ENCODE results near the gene FMNL1.

Gene FMNL1

DNA sequence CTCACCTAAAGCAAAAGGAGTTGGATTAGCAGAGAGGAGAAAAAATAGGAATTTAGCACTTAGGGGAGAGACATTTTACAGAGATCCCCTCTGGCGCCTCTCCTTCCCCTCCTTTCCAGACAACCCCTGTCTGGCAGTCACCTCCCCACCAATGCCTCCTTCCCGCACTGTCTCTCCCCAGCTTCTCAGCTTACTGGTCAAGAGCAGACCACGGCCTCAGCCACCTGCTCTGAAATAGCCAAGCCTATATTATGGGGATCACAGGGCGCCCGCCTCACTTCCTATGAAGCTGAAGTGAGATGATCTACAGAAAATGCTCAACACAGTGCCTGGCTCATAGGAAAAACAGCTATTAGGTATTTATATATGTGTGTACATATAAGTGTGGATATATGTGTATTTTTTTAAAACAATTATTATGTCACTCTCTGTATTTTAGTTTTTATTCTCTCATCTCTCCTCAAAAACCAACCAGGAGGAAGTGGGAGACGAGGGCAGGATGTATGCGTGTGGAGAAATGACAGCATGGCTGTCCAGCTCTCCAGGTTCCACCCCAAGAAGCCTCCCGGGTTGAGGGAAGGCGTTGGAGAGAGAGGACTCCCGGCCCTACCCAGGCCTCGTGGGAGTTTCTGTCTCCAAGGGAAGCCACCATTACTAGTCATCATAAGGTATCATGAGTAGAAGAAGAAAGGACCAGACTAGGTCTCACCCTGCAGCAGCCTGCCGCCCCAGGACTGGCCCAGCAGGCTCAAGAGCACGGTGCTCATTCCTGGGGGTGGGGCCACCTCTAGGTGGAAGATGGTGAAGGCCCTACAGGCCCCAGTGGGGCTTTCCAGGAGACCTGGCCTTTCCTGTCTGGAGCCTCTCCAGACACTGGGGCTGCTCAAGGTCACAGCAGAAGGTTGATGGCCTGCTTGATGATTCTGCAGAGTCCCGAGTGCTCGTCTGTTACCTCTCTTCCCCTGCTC is 67.9 kb downstream of the FMNL1 start:
- TF ChIP-seq, protein P1, sequence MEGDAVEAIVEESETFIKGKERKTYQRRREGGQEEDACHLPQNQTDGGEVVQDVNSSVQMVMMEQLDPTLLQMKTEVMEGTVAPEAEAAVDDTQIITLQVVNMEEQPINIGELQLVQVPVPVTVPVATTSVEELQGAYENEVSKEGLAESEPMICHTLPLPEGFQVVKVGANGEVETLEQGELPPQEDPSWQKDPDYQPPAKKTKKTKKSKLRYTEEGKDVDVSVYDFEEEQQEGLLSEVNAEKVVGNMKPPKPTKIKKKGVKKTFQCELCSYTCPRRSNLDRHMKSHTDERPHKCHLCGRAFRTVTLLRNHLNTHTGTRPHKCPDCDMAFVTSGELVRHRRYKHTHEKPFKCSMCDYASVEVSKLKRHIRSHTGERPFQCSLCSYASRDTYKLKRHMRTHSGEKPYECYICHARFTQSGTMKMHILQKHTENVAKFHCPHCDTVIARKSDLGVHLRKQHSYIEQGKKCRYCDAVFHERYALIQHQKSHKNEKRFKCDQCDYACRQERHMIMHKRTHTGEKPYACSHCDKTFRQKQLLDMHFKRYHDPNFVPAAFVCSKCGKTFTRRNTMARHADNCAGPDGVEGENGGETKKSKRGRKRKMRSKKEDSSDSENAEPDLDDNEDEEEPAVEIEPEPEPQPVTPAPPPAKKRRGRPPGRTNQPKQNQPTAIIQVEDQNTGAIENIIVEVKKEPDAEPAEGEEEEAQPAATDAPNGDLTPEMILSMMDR (IDR thresholded peaks at IDR 0.05; ENCODE audit: low read depth, low read length, missing control alignments): no peak
- DNase-seq (ENCODE audit: low read depth): no peak
- no peak overlapping the region for H3K4me3 ChIP-seq (ENCODE audit: low read depth, low read length)

DNA sequence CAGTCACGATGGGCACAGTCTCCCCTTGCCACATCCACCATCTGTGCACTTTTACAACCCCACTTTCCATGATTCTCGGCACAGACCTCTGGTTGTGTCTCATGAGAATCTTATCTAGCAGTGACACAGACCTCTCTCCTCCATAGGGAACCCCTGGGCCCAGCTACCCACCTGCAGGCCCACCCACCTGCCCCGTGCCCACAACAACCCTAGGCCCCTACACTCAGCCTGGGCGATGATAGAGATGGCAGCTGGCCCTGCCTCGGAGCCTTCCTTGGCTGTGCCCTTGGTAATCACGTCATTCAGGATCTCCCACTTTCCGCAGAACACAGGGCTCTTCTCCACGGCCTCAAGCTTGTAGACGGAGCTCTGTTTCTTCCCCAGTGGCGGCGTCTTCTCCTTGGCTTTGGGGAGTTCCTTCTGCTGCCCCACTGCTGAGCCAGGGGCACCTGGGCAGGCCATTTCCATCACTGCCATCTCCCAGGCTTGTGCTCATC is 68.6 kb downstream of the FMNL1 start:
- H3K4me3 ChIP-seq (ENCODE audit: low read depth, low read length): no peak overlapping the region
- TF ChIP-seq, protein P1 (IDR thresholded peaks at IDR 0.05; ENCODE audit: low read depth, low read length, missing control alignments): no peak
- no peak for DNase-seq (ENCODE audit: low read depth)

DNA sequence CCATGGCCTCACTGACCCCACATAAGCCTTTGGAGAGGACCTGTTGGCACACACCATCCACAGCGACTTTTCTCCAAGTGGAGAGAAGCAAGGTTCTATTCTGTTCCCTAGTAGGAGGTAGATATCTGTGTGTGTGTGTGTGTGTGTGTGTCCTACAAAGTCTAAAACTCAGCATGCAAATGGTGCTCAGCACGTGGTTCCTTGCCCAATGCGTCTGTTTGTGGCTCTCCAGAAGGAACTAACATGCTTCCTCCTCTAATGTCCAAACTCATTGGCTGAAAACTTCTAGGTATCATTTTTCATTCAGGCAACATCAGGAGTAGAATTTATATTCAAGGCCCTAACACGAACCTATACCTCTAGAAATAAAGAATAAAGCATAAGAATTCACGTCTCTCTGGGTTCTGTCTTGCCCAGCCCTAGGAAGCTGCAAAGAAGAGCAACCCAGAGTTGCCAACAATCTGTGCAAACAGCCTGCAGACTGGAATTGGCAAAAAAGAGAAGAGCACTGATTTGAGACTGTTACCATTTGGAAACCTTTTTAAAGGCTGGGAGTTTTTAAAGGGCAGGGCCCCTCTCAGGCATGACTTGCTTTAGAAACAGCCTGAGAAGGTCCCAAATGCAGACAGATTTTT is 69.6 kb downstream of the FMNL1 start:
- no peak overlapping the region for H3K4me3 ChIP-seq (ENCODE audit: low read depth, low read length)
- DNase-seq (ENCODE audit: low read depth): no peak
- TF ChIP-seq, protein P1 (IDR thresholded peaks at IDR 0.05; ENCODE audit: low read depth, low read length, missing control alignments): no peak

- no peak overlapping the region for H3K4me3 ChIP-seq (ENCODE audit: low read depth, low read length)
- TF ChIP-seq, protein P1 (IDR thresholded peaks at IDR 0.05; ENCODE audit: low read depth, low read length, missing control alignments): no peak
- no peak for DNase-seq (ENCODE audit: low read depth)
Observed at GRCh38 chr17:45292696-45293412, 71.2 kb downstream of the FMNL1 start.

GRCh38 chr17:45293413-45294211 is 71.9 kb downstream of the FMNL1 start:
- no peak for DNase-seq (ENCODE audit: low read depth)
- no peak overlapping the region for H3K4me3 ChIP-seq (ENCODE audit: low read depth, low read length)
- TF ChIP-seq, protein P1 (IDR thresholded peaks at IDR 0.05; ENCODE audit: low read depth, low read length, missing control alignments): no peak

DNA sequence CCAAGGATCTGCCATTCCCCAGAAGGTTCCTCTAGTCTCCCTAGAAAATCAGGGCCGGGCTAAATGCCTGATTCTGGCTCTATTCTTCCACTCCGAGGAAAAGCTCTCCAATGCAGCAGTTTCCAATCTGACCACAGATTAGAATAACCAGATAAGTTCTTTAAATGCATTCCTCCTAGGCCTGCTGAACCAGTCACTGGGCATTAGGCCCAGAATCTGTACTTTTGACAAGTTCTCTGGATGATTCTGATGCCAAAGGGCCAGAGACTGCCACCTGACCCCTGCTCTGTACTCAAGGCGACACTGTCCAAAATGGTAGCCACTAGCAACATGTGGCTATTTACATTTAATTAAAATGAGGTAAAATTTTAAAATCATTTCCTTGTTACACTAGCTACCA is 72.8 kb downstream of the FMNL1 start:
- TF ChIP-seq, protein P1 (IDR thresholded peaks at IDR 0.05; ENCODE audit: low read depth, low read length, missing control alignments): no peak
- no peak overlapping the region for H3K4me3 ChIP-seq (ENCODE audit: low read depth, low read length)
- DNase-seq (ENCODE audit: low read depth): no peak

Measured in GM12864 (cell line).